Pancreas (tissue), 10 donors: ENCODE data around the gene MYDGF. TPM values are rescaled to one million over a fixed set of nuclear protein-coding genes. Genes with fewer than 3 reads are reported as not detected.

Experiments used
- ATAC-seq, 4 donors: fragments of 200-7000 bp; cut with Tn5 transposase; one replicate each; pipeline versions ENCODE4 v1.8.0 to v1.9.1; 2020; ENCODE audit warnings: mild to moderate bottlenecking in 4 of 4, moderate library complexity in 4 of 4
- DNase-seq, 6 donors: peaks; one replicate each; pipeline ENCODE4 v3.0.0-alpha.2; 2020
- FAIRE-seq: peaks from 2 replicates; lab custom pipeline; 2012; peaks lifted over from hg19 to GRCh38; lab: Jason Lieb, UNC
- H3K27ac ChIP-seq, 4 donors: fragments of 200-600 bp; sonication (generic); 1 replicate in 3 of 4; 2 replicates in 1 of 4; pipeline versions ENCODE4 v1.5.0 to v1.8.0; 2020
- H3K27me3 ChIP-seq, 4 donors: fragments of 200-600 bp; one replicate each; pipeline ENCODE4 v1.8.0; 2021
- H3K36me3 ChIP-seq, 3 donors: fragments of 200-600 bp; sonication (generic) in 1 of 3; one replicate each; pipeline versions ENCODE4 v1.5.0 to v1.8.0; 2020 to 2021
- H3K4me1 ChIP-seq, 3 donors: fragments of 200-600 bp; one replicate each; pipeline ENCODE4 v1.8.0; 2021
- H3K4me3 ChIP-seq, 4 donors: fragments of 200-600 bp; sonication (generic) in 2 of 4; one replicate each; pipeline versions ENCODE4 v1.5.0 to v1.8.0; 2020 to 2021
- H3K9me3 ChIP-seq, 4 donors: fragments of 200-600 bp; one replicate each; pipeline ENCODE4 v1.8.0; 2021
- WGBS, 2 donors: extraction: QIAGEN DNeasy Blood & Tissue Kit; methylation state at CpG; one replicate each; pipeline ENCODE4 v1.1.7; 2013; 5-methylcytosine and 5-hydroxymethylcytosine counted together
- intact Hi-C, 3 donors: fragments of 100-400 bp; cut with DNase I; formaldehyde crosslinking; loops; one replicate each; pipeline versions ENCODE4 v1.11.1 to v1.14.2; 2022
- polyA plus RNA-seq, 2 donors: library from polyadenylated mRNA; stranded (reverse); fragments of 200-250 nt; gene quantifications; one replicate each; pipeline ENCODE4 v1.2.3, GENCODE V29; 2013
- total RNA-seq, 6 donors: library from RNA; stranded (reverse); fragmentation: NEBNext Ultra II Directional in 4 of 6; extraction: Animal tissue kit (Norgen Biotek cat#: 25700) in 4 of 6; gene quantifications; one replicate each; pipeline versions ENCODE4 v1.2.1 to v1.2.4, GENCODE V29; 2021 to 2023
- TF ChIP-seq, protein P1 (sequence below), 4 donors: fragments of 200-600 bp; sonication (generic) in 3 of 4; IDR thresholded peaks; one replicate each; pipeline versions ENCODE4 v1.5.0 to v1.8.0; 2021; ENCODE audit warnings: antibody characterized with exemption in 4 of 4
- donor health status: healthy with polysubstance abuse.
- donor health status: DM: no; HTN: no; CAD: no; lungs with moderate emphysema.
- donor health status: DM: no; HTN: no; CAD: no.
- donor health status: control.
- donor health status: control.
- donor health status: Bipolar disorder and iron deficiency.
- donor health status: DM: yes; HTN: yes; CAD: no.
- donor health status: DM: no; HTN: no; CAD: no.
- donor health status: DM: no; HTN: no; CAD: no.
- donor health status: DM: yes; HTN: yes; CAD: no.

MYDGF gene
- total and polyA plus RNA-seq, 8 donors, result 50.3 to 102 (median 66.4) TPM

DNA sequence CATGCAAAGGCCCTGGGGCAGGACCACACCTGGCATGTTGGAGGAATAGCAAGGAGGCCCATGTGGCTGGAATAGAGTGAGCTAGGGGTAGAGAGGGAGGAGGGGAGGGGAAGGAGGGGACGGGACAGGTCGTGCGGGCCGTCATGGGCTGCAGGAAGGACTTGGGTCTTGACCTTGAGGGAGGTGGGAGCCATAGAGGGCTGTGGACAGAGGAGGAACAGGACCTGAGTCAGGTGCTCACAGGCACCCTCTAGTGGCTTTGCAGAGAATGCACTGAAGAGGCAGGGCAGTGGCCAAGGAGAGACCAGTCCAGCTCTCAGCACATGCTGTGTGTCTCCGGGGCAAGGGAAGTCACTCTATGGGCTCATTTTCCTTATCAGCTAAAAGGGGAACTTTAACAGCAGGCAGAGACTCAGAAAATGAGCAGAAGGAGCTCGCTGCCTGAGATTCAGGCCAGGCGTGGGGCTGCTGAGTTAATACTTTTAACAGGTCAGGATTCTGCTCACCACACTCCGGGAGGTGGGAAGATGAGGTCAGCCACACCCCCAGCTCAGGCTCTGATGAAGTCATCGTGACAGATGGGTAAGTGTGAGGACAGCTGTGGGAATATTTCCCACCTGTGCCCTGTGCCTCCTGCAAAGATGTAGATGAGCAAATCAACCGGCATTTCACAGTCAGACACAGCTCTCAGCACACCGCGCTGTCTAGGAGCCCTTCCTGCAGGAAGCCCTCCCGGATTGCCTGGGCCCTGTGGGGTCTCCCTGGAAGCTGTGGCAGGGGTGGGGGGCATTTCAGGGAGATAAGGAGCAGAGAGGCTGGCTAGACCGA lies 36.8 kb downstream of the MYDGF start:
- FAIRE-seq (no peak), DNase-seq (peak in 5 of 6 donors; percentile 56 to 70 (median 63)), ATAC-seq (peak; percentile 70 to 86 (median 82))
- no peaks in the 10 kb centered on the region for H3K36me3 ChIP-seq
- H3K27ac ChIP-seq, result no peak overlapping the region
- H3K4me1 ChIP-seq, result peaks cover 0 to 8% (median 0%) of the 10 kb centered on the region in 3 donors
- H3K27me3 ChIP-seq, result no peaks in the 10 kb centered on the region
- TF ChIP-seq, protein P1, sequence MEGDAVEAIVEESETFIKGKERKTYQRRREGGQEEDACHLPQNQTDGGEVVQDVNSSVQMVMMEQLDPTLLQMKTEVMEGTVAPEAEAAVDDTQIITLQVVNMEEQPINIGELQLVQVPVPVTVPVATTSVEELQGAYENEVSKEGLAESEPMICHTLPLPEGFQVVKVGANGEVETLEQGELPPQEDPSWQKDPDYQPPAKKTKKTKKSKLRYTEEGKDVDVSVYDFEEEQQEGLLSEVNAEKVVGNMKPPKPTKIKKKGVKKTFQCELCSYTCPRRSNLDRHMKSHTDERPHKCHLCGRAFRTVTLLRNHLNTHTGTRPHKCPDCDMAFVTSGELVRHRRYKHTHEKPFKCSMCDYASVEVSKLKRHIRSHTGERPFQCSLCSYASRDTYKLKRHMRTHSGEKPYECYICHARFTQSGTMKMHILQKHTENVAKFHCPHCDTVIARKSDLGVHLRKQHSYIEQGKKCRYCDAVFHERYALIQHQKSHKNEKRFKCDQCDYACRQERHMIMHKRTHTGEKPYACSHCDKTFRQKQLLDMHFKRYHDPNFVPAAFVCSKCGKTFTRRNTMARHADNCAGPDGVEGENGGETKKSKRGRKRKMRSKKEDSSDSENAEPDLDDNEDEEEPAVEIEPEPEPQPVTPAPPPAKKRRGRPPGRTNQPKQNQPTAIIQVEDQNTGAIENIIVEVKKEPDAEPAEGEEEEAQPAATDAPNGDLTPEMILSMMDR (IDR thresholded peaks at IDR 0.05), result peak; percentile 33 to 66 (median 52)
- no peaks in the 10 kb centered on the region for H3K9me3 ChIP-seq
- no peak overlapping the region for H3K4me3 ChIP-seq
- WGBS, 2 donors, result 13 to 22% methylated on average over 14 of the region's 14 CpGs
- intact Hi-C loops, result loop anchor here in 2 of 3 donors (5.0 kb wide), 1 partner anchor 56 kb away; no protein-coding TSS in a partner anchor

DNA sequence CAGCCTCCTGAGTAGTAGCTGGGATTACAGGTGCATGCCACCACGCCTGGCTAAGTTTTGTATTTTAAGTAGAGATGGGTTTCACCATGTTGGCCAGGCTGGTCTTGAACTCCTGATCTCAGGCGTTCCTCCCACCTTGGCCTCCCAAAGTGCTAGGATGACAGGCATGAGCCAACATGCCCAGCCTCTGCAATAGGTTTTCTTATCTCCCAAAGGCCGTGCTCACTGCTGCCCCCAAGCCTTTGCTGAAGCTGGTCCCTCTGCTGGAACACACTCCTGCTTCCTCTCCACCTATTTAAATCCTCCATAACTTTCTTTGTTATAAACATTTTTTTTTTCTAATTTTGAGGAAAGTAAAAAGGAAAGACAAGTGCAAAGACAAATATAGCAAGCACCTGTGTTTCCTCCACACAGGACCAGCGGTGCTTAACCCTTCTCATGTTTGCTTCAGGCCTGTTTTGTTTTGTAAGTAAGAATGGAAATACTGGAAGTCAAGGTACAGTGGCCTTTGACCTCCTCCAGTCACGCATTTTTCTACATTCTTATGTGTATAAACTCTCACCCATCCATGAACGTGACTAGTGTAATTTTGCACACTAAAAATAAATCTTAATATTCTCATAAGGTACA lies 45.3 kb downstream of the MYDGF start:
- no peaks in the 10 kb centered on the region for H3K36me3 ChIP-seq
- 50 to 61% methylated on average over 6 of the region's 6 CpGs for WGBS, 2 donors
- DNase-seq (no peak), ATAC-seq (no peak), FAIRE-seq (no peak)
- intact Hi-C loops, result no loop called here
- no peak overlapping the region for H3K27ac ChIP-seq
- no peaks in the 10 kb centered on the region for H3K9me3 ChIP-seq
- TF ChIP-seq, protein P1 (IDR thresholded peaks at IDR 0.05), result no peak
- H3K27me3 ChIP-seq, result no peaks in the 10 kb centered on the region
- H3K4me1 ChIP-seq, result no peaks in the 10 kb centered on the region
- no peak overlapping the region for H3K4me3 ChIP-seq

DNA sequence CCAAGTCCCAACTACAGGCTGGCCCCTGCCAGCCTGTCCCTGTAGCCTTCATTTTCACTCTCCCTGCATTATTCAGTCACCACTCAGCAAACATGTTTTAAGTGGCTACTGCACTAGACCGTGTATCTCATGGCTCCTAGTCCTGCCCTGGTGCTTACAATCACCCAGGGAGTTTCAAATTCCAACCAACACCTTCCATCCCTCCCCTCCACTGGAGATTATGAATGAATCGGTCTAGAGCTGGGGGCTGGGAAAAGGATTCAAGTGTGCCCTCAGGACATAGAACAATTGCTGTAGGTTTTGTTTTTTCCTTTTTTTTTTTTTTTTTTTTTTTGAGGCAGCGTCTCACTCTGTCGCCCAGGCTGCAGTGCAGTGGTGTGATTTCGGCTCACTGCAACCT lies 45.8 kb downstream of the MYDGF start:
- TF ChIP-seq, protein P1 (IDR thresholded peaks at IDR 0.05), result no peak
- Histone ChIP-seq H3K27me3 (no peaks in the 10 kb centered on the region), H3K27ac (no peak overlapping the region), H3K4me1 (no peaks in the 10 kb centered on the region), H3K9me3 (no peaks in the 10 kb centered on the region), H3K4me3 (no peak overlapping the region), H3K36me3 (no peaks in the 10 kb centered on the region)
- FAIRE-seq (no peak), DNase-seq (no peak), ATAC-seq (no peak)
- intact Hi-C loops, result no loop called here
- WGBS, 2 donors, result 70 to 74% methylated on average over 5 of the region's 5 CpGs

DNA sequence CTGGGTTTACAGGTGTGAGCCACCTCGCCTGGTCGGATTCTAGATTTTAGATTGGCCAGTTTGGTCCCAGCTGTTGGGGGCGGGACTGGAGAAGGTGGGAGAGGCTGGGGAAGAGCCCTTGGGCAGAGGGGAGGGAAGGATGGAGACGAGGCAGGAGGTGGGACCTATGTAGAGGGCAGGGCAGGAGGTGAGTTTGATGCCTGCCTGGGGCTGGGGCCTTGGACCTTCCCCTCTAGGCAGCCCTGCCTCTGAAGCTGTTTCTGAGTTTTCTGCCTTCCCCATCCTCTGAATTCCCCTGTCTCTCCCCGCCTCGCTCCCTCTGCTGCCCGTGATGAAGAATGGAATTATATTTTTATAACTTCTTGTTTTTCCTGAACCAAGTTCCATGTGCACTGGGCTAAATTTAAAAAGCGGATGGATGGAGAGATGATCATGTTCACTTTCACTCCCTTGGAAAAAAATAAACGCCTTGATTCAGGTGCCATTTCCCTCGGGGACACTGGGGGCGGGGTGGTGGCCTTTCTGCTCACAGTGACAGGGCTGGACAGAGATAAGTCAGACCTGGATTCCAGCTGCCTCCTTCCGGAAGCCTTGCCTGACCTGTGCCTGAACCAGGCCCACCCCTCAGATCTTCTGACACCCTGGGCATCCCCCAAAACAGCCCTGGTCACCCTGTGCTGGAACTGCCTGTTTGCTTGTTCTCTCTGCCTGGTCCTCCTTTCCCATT lies 47.3 kb downstream of the MYDGF start:
- TF ChIP-seq, protein P1 (IDR thresholded peaks at IDR 0.05), result no peak
- Histone ChIP-seq H3K36me3 (no peaks in the 10 kb centered on the region), H3K4me3 (no peak overlapping the region), H3K27ac (no peak overlapping the region), H3K9me3 (no peaks in the 10 kb centered on the region), H3K4me1 (no peaks in the 10 kb centered on the region), H3K27me3 (no peaks in the 10 kb centered on the region)
- no peak for ATAC-seq
- no peak for FAIRE-seq
- WGBS, 2 donors, result 36 to 43% methylated on average over 12 of the region's 12 CpGs
- intact Hi-C loops, result no loop called here
- DNase-seq, result no peak
